Stimulated activated CD4-positive, alpha-beta T cell treated with anti-CD3 and anti-CD28 coated beads, Interleukin-2, amount 100 ng/mL, for 4 hours (primary cell): ENCODE data around the gene FKBP8.
A peak's percentile ranks its signal among the peaks of the same experiment; 100 is the strongest.

Source experiments
- DNase-seq: peaks from one replicate; pipeline ENCODE4 v3.0.0-alpha.2; 2020; ENCODE audit warnings: low read depth

FKBP8 gene

GRCh38 chr19:18502246-18502637 lies 41.1 kb downstream of the FKBP8 start:
- DNase-seq: no peak

GRCh38 chr19:18501832-18502231 lies 41.5 kb downstream of the FKBP8 start:
- no peak for DNase-seq

GRCh38 chr19:18501351-18501750 lies 42.0 kb downstream of the FKBP8 start:
- DNase-seq: no peak

- DNase-seq: no peak
Measured at GRCh38 chr19:18500799-18501198, 42.6 kb downstream of the FKBP8 start.

GRCh38 chr19:18500376-18500775 lies 43.0 kb downstream of the FKBP8 start:
- DNase-seq: no peak

- no peak for DNase-seq
Measured at GRCh38 chr19:18499055-18499775, 44.2 kb downstream of the FKBP8 start.

GRCh38 chr19:18496980-18497256 lies 46.5 kb downstream of the FKBP8 start:
- no peak for DNase-seq

GRCh38 chr19:18496167-18496979 lies 47.0 kb downstream of the FKBP8 start:
- peak; percentile 19 for DNase-seq

GRCh38 chr19:18495204-18495911 lies 48.0 kb downstream of the FKBP8 start:
- DNase-seq: no peak

GRCh38 chr19:18494267-18494607 lies 49.1 kb downstream of the FKBP8 start:
- no peak for DNase-seq

GRCh38 chr19:18493440-18494266 lies 49.7 kb downstream of the FKBP8 start:
- DNase-seq: no peak

GRCh38 chr19:18491995-18492953 lies 51.1 kb downstream of the FKBP8 start:
- no peak for DNase-seq

- no peak for DNase-seq
Measured at GRCh38 chr19:18490728-18491127, 52.6 kb downstream of the FKBP8 start.

- DNase-seq: no peak
Measured at GRCh38 chr19:18489627-18490184, 53.7 kb downstream of the FKBP8 start.

- no peak for DNase-seq
Measured at GRCh38 chr19:18488838-18489626, 54.3 kb downstream of the FKBP8 start.

- no peak for DNase-seq
Measured at GRCh38 chr19:18488403-18488723, 55.0 kb downstream of the FKBP8 start.

GRCh38 chr19:18487576-18488402 lies 55.6 kb downstream of the FKBP8 start:
- no peak for DNase-seq

GRCh38 chr19:18486746-18487145 lies 56.6 kb downstream of the FKBP8 start:
- DNase-seq: no peak

- no peak for DNase-seq
Measured at GRCh38 chr19:18484992-18485391, 58.4 kb downstream of the FKBP8 start.
